Activated B cell treated with CpG ODN at 0.5 μM for 24 hours (primary cell): ENCODE results near the gene FOXP1. TPM values are rescaled to one million over a fixed set of nuclear protein-coding genes. Genes with fewer than 3 reads are reported as not detected.
A peak's percentile ranks its signal among the peaks of the same experiment; 100 is the strongest.

Experiments used
- ATAC-seq: fragments of 200-7000 bp; cut with Tn5 transposase; one replicate; pipeline ENCODE4 v1.10.0; 2021; ENCODE audit warnings: low read depth, mild to moderate bottlenecking, moderate library complexity
- CTCF ChIA-PET: fragments of 350-600 bp; sonication (Branson Sonifier 250); formaldehyde crosslinking; loops from one replicate; lab custom pipeline; 2021; ENCODE audit warnings: antibody characterized with exemption; lab: Charles Lee
- POLR2A ChIA-PET: fragments of 350-600 bp; sonication (Branson Sonifier 250); formaldehyde crosslinking; loops from one replicate; lab custom pipeline; 2021; ENCODE audit warnings: antibody characterized with exemption; lab: Charles Lee
- DNase-seq: peaks from one replicate; pipeline ENCODE4 v3.0.0; 2022
- H3K27ac Mint-ChIP-seq: one replicate; pipeline ENCODE4 v1.8.0; 2020; ENCODE audit warnings: mixed read lengths
- H3K27me3 Mint-ChIP-seq: one replicate; pipeline ENCODE4 v1.8.0; 2021; ENCODE audit warnings: mixed read lengths
- H3K36me3 Mint-ChIP-seq: one replicate; pipeline ENCODE4 v1.8.0; 2021; ENCODE audit warnings: low read depth, mixed read lengths
- H3K4me1 Mint-ChIP-seq: one replicate; pipeline ENCODE4 v1.8.0; 2021; ENCODE audit warnings: mixed read lengths
- H3K4me3 Mint-ChIP-seq: one replicate; pipeline ENCODE4 v1.8.0; 2020; ENCODE audit warnings: mild to moderate bottlenecking, mixed read lengths
- H3K9me3 Mint-ChIP-seq: one replicate; pipeline ENCODE4 v1.8.0; 2020; ENCODE audit warnings: mixed read lengths
- CTCF ChIP-seq: fragments of 200-600 bp; IDR thresholded peaks from one replicate; pipeline ENCODE4 v1.8.0; 2022; ENCODE audit warnings: antibody characterized with exemption, mild to moderate bottlenecking
- intact Hi-C: fragments of 100-400 bp; cut with micrococcal nuclease; formaldehyde crosslinking; loops from one replicate; pipeline ENCODE4 v1.15.1; 2024
- total RNA-seq: library from RNA; stranded (reverse); gene quantifications from 2 replicates; pipeline ENCODE4 v1.2.3, GENCODE V29; 2022

Gene FOXP1
- total RNA-seq, 1 donor from 2014 or later = 563 TPM

- DNase-seq (no peak), ATAC-seq (peak; percentile 59)
- no peaks in the 10 kb centered on the region for H3K27me3 Mint-ChIP-seq
- ChIA-PET POLR2A (interaction anchor here (0.6 to 3.1 kb wide), 19 partner anchors 9 to 334 kb away, joined by 3 to 15 read pairs (median 5); partner anchors contain the start of gene FOXP1), CTCF (interaction anchor here (0.7 to 2.5 kb wide), 13 partner anchors 12 to 345 kb away, joined by 3 to 17 read pairs (median 4); partner anchors contain the start of gene FOXP1)
- intact Hi-C loops = loop anchor here (1.0 to 10.0 kb wide), 4 partner anchors 9 to 179 kb away; no protein-coding TSS in a partner anchor
- no peaks in the 10 kb centered on the region for H3K9me3 Mint-ChIP-seq
- TF ChIP-seq CTCF = no peak
- H3K4me3 Mint-ChIP-seq = peak overlapping the region; percentile 36
- no peaks in the 10 kb centered on the region for H3K36me3 Mint-ChIP-seq
- peak overlapping the region; percentile 89 for H3K27ac Mint-ChIP-seq
- peaks cover 89% of the 10 kb centered on the region for H3K4me1 Mint-ChIP-seq
Observed at GRCh38 chr3:71398157-71398836, 185.2 kb downstream of the FOXP1 start.

- ATAC-seq (no peak), DNase-seq (no peak)
- ChIA-PET CTCF (interaction anchor here (0.7 to 2.5 kb wide), 16 partner anchors 12 to 345 kb away, joined by 3 to 17 read pairs (median 4); partner anchors contain the start of gene FOXP1), POLR2A (interaction anchor here (0.6 to 3.1 kb wide), 18 partner anchors 9 to 334 kb away, joined by 3 to 15 read pairs (median 5); partner anchors contain the start of gene FOXP1)
- Mint-ChIP-seq H3K36me3 (no peaks in the 10 kb centered on the region), H3K27ac (peak overlapping the region; percentile 89), H3K4me3 (peak overlapping the region; percentile 36), H3K9me3 (no peaks in the 10 kb centered on the region), H3K4me1 (peaks cover 86% of the 10 kb centered on the region), H3K27me3 (no peaks in the 10 kb centered on the region)
- no peak for TF ChIP-seq CTCF
- intact Hi-C loops = loop anchor here (1.0 to 10.0 kb wide), 4 partner anchors 10 to 179 kb away; no protein-coding TSS in a partner anchor
Observed at GRCh38 chr3:71397726-71398125, 185.8 kb downstream of the FOXP1 start.

GRCh38 chr3:71397046-71397445 is 186.5 kb downstream of the FOXP1 start:
- ATAC-seq (no peak), DNase-seq (no peak)
- peak overlapping the region; percentile 36 for H3K4me3 Mint-ChIP-seq
- H3K27ac Mint-ChIP-seq = peak overlapping the region; percentile 72
- ChIA-PET CTCF (interaction anchor here (1.0 to 2.5 kb wide), 10 partner anchors 15 to 344 kb away, joined by 3 to 17 read pairs (median 4); no protein-coding TSS in a partner anchor), POLR2A (interaction anchor here (0.5 to 3.1 kb wide), 14 partner anchors 8 to 333 kb away, joined by 3 to 15 read pairs (median 4); partner anchors contain the start of gene FOXP1)
- TF ChIP-seq CTCF = no peak
- no peaks in the 10 kb centered on the region for H3K9me3 Mint-ChIP-seq
- H3K36me3 Mint-ChIP-seq = no peaks in the 10 kb centered on the region
- intact Hi-C loops = loop anchor here (10.0 kb wide), 1 partner anchor 172 kb away; no protein-coding TSS in a partner anchor
- H3K4me1 Mint-ChIP-seq = peaks cover 85% of the 10 kb centered on the region
- no peaks in the 10 kb centered on the region for H3K27me3 Mint-ChIP-seq

- POLR2A ChIA-PET = interaction anchor here (0.5 to 2.1 kb wide), 3 partner anchors 23 to 44 kb away, joined by 5 to 9 read pairs (median 7); no protein-coding TSS in a partner anchor
- intact Hi-C loops = loop anchor here (10.0 kb wide), 1 partner anchor 171 kb away; no protein-coding TSS in a partner anchor
- TF ChIP-seq CTCF = no peak
- DNase-seq (no peak), ATAC-seq (no peak)
- CTCF ChIA-PET = interaction anchor here (0.8 to 2.5 kb wide), 6 partner anchors 14 to 90 kb away, joined by 3 to 17 read pairs (median 4); no protein-coding TSS in a partner anchor
- Mint-ChIP-seq H3K9me3 (no peaks in the 10 kb centered on the region), H3K4me1 (peaks cover 85% of the 10 kb centered on the region), H3K36me3 (no peaks in the 10 kb centered on the region), H3K4me3 (no peak overlapping the region), H3K27me3 (no peaks in the 10 kb centered on the region), H3K27ac (peak overlapping the region; percentile 62)
Observed at GRCh38 chr3:71395927-71396695, 187.4 kb downstream of the FOXP1 start.
